GM19238 (cell line): ENCODE measurements around the gene CLDN24.

ENCODE experiments used
- DNase-seq: peaks from one replicate; pipeline ENCODE4 v3.0.0; 2011; ENCODE audit warnings: low spot score; ENCODE audit not compliant: insufficient read length

The CLDN24 gene

DNA sequence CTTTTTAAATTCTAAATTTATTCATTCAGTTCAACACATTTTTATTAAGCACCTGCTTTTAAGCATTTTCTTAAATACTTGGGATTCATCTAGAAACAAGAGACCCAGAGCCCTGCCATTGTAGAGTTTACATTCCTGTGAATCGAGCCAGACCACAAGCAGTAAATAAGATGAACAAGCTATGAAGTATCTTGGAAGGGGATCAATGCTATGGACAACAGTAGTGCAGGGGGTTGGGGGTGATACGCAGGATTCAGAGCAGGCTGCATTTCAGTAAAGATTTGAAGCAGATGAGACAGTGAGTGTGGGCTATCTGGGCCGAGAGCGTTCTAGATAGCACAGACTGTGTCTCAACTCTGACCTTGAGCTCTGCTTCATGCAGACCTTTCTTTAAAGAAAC lies 37.3 kb downstream of the CLDN24 start:
- no peak for DNase-seq

- DNase-seq, result no peak
Observed at GRCh38 chr4:183284258-183284785, 37.9 kb downstream of the CLDN24 start.

GRCh38 chr4:183276106-183276505 lies 46.1 kb downstream of the CLDN24 start:
- no peak for DNase-seq

DNA sequence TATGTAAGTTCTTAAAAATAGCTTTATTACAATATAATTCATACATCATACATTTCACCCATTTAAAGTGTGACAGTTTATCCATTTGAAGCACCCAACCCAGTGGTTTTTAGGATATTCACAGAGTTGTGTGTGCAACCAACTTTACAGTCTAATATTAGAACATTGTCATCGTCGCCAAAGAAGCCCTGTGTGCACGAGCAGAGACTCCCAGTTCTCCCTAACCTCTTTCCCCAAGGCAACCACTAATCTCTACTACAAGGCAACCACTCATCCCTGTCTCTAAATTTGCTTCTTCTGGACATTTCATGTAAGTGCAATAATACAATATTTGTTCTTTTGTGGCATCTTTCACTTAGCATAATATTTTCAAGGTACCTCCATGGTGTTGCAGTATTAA lies 49.8 kb downstream of the CLDN24 start:
- DNase-seq, result no peak
